ENCODE measurements around the gene DPH1.

The DPH1 gene

GRCh38 chr17:2051061-2051932 is 21.3 kb downstream of the DPH1 start:
- DNase-seq, result no peak

- DNase-seq, result no peak
Measured at GRCh38 chr17:2051933-2052559, 22.1 kb downstream of the DPH1 start.

- peak; percentile 74 for DNase-seq
Measured at GRCh38 chr17:2053380-2054261, 23.7 kb downstream of the DPH1 start.

- no peak for DNase-seq
Measured at GRCh38 chr17:2054262-2054511, 24.2 kb downstream of the DPH1 start.

- peak; percentile 98 for DNase-seq
Measured at GRCh38 chr17:2054512-2055291, 24.7 kb downstream of the DPH1 start, which contains the start of gene HIC1. HIC1 (plus strand) TSS chr17:2055103; CDS start chr17:2056691, 1,588 bp downstream.

GRCh38 chr17:2055292-2056205 is 25.6 kb downstream of the DPH1 start:
- DNase-seq, result no peak

GRCh38 chr17:2056206-2057174 is 26.5 kb downstream of the DPH1 start:
- peak; percentile 55 for DNase-seq

- DNase-seq, result no peak
Measured at GRCh38 chr17:2057175-2057759, 27.3 kb downstream of the DPH1 start.

GRCh38 chr17:2057760-2058585 is 28.0 kb downstream of the DPH1 start:
- peak; percentile 49 for DNase-seq

- DNase-seq, result peak; percentile 93
Measured at GRCh38 chr17:2058586-2059546, 28.9 kb downstream of the DPH1 start.

- DNase-seq, result no peak
Measured at GRCh38 chr17:2059547-2060384, 29.8 kb downstream of the DPH1 start.

- DNase-seq, result no peak
Measured at GRCh38 chr17:2060385-2060658, 30.4 kb downstream of the DPH1 start.

GRCh38 chr17:2060681-2061440 is 30.9 kb downstream of the DPH1 start:
- DNase-seq, result no peak

- DNase-seq, result no peak
Measured at GRCh38 chr17:2061441-2061958, 31.5 kb downstream of the DPH1 start.

- DNase-seq, result no peak
Measured at GRCh38 chr17:2062571-2063183, 32.7 kb downstream of the DPH1 start.

Data from 8988T (cell line).